ENCODE data around the gene MACROD2. TPM values are rescaled to one million over a fixed set of nuclear protein-coding genes. Genes with fewer than 3 reads are reported as not detected.

Gene MACROD2
- total and polyA plus RNA-seq, 2 of the 4 experiments (the other 2 are of a cell fraction), result not detected

DNA sequence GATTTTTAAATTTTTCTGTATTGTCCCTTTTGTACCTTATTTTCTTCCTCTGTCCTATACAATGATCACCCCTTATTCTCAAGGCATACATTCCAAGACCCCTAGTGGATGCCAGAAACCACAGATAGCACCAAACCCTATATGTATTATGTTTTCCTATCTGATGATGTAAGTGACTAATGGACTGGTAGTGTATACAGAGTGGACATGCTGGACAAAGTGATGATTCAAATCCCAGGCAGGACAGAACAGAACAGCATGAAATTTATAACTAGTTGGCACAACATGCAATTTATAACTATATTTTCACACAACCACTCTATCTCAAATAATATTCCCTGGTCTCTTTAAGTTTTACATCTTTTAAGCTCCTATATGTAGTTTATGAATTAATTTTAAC, 547.7 kb downstream of the MACROD2 start:
- Histone ChIP-seq H4K20me1 (ENCODE audit: insufficient read depth, low read length) (no peaks in the 10 kb centered on the region), H2BK5ac (ENCODE audit: low read depth, low read length, poor library complexity, severe bottlenecking) (no peak overlapping the region), H3K14ac (replicated peaks; ENCODE audit: low read depth, low read length) (no peak overlapping the region), H4K91ac (ENCODE audit: insufficient read depth, low read depth, low read length) (no peak overlapping the region), H3K9ac (ENCODE audit: low read depth, low read length) (no peak overlapping the region), H4K5ac (ENCODE audit: low read depth, low read length) (no peak overlapping the region), H3K18ac (ENCODE audit: low read depth, low read length) (no peak overlapping the region), H3K27ac (ENCODE audit: insufficient read depth, low read length) (no peak overlapping the region), H2AK9ac (replicated peaks; ENCODE audit: low read depth, low read length, poor library complexity) (no peak overlapping the region), H3K9me1 (ENCODE audit: insufficient read depth, low read length) (no peaks in the 10 kb centered on the region), H3K4me2 (ENCODE audit: low read depth, low read length) (no peak overlapping the region), H2BK20ac (ENCODE audit: low read depth, low read length) (no peak overlapping the region), H4K8ac (ENCODE audit: low read depth in 2 of 2, low read length in 2 of 2) (no peak overlapping the region), H3K9me3 (ENCODE audit: control insufficient read depth, insufficient read depth, low read length) (no peaks in the 10 kb centered on the region), H3K23ac (ENCODE audit: low read depth, low read length) (no peak overlapping the region), H2AK5ac (ENCODE audit: low read depth, low read length) (no peak overlapping the region), H3K4ac (ENCODE audit: low read depth, low read length) (no peak overlapping the region), H2BK15ac (ENCODE audit: low read depth, low read length) (no peak overlapping the region), H3K4me1 (ENCODE audit: control insufficient read depth, insufficient read depth, low read length) (no peaks in the 10 kb centered on the region), H3K36me3 (ENCODE audit: control insufficient read depth, insufficient read depth, low read length) (no peaks in the 10 kb centered on the region), H2AFZ (replicated peaks; ENCODE audit: low read length, poor library complexity) (no peak overlapping the region), H3K56ac (ENCODE audit: extremely low read depth, insufficient read depth, low read length) (no peak overlapping the region), H3K27me3 (ENCODE audit: control insufficient read depth, insufficient read depth, low read length) (no peaks in the 10 kb centered on the region), H3K4me3 (ENCODE audit: insufficient read depth, low read depth, low read length) (no peak overlapping the region), H3K79me1 (ENCODE audit: low read depth in 1 of 2, low read length in 2 of 2) (no peaks in the 10 kb centered on the region), H2BK120ac (ENCODE audit: low read depth, low read length) (no peak overlapping the region)
- in situ Hi-C loops (cut with MboI; ENCODE audit: low sequenced_read_pairs) (no loop called here), intact Hi-C loops (cut with micrococcal nuclease) (no loop called here), dilution Hi-C loops (cut with HindIII; ENCODE audit: low sequenced_read_pairs, unreplicated experiment) (no loop called here)
- TF ChIP-seq MAZ (IDR thresholded peaks at IDR 0.05; ENCODE audit: borderline replicate concordance, low read depth, low read length), result no peak
- no peak for TF ChIP-seq RFX5 (IDR thresholded peaks at IDR 0.05; ENCODE audit: low read depth, low read length)
- TF ChIP-seq MAFK (IDR thresholded peaks at IDR 0.05; ENCODE audit: low read depth, low read length), result no peak
- POLR2A ChIA-PET (ENCODE audit: unreplicated experiment), result no interaction called here
- CTCF ChIA-PET, result no interaction called here
- no TSS peak for BruUV-seq (replicated peaks)
- DNase-seq (peak; percentile 13), ATAC-seq (ENCODE audit: low read depth) (peak; percentile 48; the same call in 1 of the 2 replicates)

All from IMR-90 (cell line).